Activated CD4-positive, alpha-beta T cell treated with anti-CD3 and anti-CD28 coated beads for 1 hour (primary cell): ENCODE results near the gene CACNA1C.
"Not testable (repeated sequence)": the region's sequence is repeated elsewhere in the genome, so short reads cannot be mapped to it uniquely, and the experiment has no call there.

Source experiments
- DNase-seq: peaks from one replicate; pipeline ENCODE4 v3.0.0-alpha.2; 2020

The CACNA1C gene

GRCh38 chr12:2742037-2742436 is 689.2 kb downstream of the CACNA1C start:
- not testable (repeated sequence) for DNase-seq

- DNase-seq, result no peak
Measured at GRCh38 chr12:2743478-2743877, 690.7 kb downstream of the CACNA1C start.

- no peak for DNase-seq
Measured at GRCh38 chr12:2745655-2746054, 692.9 kb downstream of the CACNA1C start.
